Measurements from ENCODE around the gene CCDC39.

Gene CCDC39

GRCh38 chr3:180679178-180680096 is at the start of gene CCDC39:
CCDC39 (minus strand) TSS chr3:180679489; CDS start chr3:180679380, 109 bp downstream.
- peak; percentile 82 for DNase-seq

DNA sequence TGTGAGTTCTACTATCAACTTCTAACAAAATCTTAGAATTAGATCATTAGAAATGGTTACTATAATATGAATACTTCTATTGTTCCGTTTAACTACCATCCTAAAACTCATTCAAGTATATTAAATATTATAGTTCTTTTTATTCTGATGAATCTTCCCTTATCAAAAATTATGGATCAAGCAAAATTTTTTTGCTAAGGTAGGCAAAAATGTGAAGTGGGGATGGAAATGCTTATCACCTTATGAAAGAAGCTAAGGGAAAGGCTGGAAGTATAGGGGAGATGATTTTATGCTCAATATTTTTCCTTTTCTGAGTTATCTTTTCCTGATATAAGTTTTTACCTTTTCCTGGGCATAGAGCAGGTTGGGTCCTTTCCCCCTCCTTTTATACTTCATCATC is 40.7 kb upstream of the CCDC39 start:
- DNase-seq: no peak

DNA sequence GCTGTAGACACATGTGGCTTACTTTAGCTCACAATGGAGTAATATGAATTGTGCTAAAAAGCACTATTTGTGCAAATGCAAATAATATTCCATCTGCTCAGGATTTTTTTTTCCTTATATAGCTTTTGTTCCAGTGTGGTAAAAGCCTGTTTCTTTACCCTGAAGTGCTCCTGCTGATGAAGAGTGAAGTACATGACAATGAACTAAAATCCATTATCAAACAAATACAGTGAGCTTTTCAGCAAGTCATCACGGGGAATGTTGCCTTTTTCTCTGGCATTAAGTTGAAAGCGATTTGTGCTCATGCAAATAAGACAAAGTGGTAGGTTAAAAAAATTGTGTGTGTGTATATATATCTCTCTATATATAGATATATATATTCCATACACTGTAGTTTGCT is 28.6 kb upstream of the CCDC39 start:
- DNase-seq: no peak

DNA sequence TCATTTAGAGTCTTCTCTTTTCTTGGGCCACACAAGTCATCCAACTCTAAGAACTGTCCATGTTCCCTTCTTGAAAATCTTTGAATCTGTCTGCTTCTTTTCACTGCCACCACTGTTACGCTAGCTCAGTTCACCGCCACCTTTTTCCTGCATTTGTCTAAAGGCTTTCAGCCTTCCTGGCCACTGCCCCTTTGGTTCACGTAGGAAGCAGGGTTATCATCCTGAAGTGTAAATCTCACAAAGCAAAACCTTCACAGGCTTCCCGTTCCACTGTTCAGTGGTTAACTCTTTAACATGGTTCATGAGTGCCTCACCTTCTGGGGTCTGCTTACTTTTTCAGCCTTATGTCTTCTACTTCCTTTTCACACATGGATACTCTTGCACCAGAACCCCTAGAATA is 26.3 kb upstream of the CCDC39 start:
- DNase-seq: no peak

- no peak for DNase-seq
Observed at GRCh38 chr3:180704532-180704931, 25.2 kb upstream of the CCDC39 start.

DNA sequence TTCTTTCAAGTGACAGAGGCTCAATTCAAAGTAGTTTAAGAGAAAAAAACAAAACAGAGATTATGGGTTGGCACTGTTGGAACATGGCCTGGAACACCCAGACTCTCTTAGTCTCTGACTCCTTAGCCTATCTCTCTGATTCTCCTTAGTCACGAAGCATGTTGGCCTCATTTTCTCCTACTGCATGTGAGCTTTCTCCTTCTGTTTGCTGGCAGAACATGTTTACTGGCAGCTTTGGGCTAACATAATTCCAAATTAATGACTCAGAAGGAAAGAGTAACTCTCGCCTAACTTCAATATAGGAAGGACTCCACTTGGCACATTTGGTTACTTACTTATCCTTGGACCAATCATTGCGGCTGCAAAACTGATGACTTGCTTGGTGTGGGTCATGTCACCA is 21.7 kb upstream of the CCDC39 start:
- no peak for DNase-seq

DNA sequence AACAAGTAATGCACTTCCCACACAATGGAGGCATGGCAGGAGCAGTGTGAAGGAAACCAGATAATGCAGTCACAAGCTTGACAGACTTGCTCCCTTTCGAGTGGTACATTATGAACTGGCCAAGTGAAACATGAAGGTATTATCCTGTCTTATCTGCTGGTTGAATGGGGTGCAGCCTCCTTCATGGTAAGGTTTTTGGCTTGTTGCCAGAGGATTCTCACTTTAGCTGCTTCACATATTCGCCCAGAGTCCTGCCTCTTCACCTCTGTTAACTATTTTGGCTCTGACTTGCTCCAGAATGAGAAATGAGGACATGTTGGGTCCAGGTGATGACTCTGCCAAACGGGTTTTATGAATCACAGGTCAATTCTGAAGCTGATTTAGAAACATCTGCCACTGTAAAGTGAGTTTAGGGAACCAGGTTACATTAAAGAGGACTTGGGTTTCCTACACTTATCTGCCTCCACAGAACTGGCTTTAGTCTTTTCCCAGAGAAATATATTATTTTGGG is 19.5 kb upstream of the CCDC39 start:
- DNase-seq: no peak

GRCh38 chr3:180694321-180694720 is 15.0 kb upstream of the CCDC39 start:
- DNase-seq: no peak

DNA sequence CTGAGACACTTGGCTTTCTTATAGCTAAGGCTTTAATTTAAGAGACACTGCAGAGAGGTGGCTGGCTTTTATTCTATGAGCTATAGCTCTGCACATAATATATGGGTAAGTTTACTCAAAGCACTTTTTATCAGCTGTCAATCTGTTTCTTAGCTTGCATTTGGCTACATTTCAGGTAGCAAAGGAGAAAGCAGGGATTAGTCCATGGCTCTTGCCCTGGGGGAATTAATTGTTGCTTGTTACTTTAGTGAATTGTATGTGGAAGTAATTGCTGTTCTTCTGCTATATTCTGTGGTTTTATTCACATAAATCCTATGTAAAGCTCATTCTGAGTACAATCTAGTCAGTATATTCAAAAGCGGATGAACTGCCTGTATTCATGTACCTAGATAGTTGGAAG is 14.4 kb upstream of the CCDC39 start:
- no peak for DNase-seq

DNA sequence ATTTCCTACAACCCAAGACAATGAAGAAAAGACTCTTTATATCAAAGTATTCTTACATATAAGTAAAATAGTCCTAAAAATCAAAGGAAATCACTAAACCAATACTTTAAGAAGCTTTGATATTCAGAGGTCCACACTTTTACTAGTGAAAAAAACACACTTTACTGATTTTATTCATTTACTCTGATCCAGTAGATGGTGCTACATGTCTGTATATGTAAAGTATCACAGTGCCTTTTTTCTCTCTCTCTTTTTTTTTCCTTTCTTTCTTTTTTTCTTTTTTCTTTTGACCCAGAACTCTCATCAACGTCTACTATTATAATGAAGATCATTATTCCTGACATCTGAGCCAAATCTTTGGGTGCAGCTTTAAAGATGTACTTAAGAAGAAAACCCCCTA is 10.8 kb upstream of the CCDC39 start:
- no peak for DNase-seq

DNA sequence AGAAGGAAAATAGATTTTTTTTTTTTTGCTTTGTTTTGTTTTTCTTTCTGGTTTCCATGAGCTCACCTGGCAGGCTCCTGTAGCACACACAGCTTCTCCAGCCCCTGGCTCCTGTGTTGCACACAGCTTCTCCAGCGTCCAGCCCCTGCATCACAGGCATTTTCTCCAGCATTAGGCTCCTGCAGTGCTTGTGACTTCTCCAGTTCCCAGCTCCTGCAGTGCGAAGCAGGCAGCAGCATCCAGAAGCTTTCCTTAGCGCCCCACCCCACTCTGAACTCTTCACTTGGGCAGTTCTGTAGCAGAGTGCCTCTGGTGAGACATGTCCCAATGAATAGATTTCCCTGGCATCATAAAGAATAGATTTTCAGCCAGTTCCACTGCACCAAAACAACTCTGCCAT is 5.5 kb upstream of the CCDC39 start:
- DNase-seq: no peak

DNA sequence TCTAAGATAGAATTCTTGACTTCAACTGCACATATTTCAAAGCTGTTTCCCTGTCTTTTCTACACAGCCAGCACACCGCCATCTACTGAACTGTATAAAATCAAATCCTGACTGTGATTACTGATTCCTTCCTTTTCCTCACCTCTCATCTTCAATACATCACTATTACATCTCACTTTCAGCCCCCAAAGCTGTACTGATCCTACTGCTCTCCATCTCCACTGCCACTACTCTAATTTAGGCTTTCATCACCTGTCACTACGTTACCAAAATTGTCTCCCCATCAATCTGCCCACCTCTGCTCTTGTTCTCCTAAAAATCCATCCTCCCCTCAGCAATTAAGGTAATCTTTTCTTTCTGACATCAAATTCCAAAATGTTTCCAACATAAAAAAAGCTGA is 4.5 kb upstream of the CCDC39 start:
- DNase-seq: no peak

DNA sequence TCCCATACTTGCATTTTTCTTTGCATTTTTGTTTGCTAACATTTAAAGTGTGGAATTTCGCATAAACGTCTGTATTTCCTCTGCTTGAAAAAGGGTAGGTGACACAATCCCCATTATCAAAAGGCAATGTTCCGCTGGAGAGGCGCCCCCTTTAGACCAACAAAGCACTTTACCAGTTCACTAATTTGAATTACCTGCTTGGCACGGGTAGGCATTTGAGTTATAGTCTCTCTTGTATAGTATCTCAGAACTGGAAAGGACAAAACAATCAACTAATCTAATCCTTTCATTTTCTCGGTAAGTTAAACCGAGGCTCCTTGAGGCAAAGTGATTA is 775 bp upstream of the CCDC39 start:
- peak; percentile 38 for DNase-seq

- DNase-seq: no peak
Observed at GRCh38 chr3:180678231-180678630, 1.1 kb downstream of the CCDC39 start.

- DNase-seq: no peak
Observed at GRCh38 chr3:180661444-180661843, 17.8 kb downstream of the CCDC39 start.

DNA sequence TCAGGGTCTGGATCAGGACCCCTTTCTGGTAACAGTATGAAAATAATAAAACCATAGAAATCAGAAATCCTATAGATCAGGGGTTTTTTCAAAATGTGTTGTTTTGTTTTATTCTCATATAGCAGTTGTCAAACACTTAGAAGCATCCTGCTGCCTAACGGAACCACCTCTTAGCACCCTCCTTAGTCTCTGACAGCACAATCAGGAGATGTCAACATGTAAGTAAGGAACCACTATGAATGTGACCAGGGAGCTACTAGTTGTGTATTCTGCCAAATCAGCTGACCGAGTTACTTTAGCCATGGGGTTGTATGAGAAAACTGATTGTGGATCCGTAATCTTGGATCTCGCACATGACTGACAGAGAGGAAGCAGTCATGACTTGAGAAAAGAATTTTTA is 22.2 kb downstream of the CCDC39 start:
- DNase-seq: no peak

DNA sequence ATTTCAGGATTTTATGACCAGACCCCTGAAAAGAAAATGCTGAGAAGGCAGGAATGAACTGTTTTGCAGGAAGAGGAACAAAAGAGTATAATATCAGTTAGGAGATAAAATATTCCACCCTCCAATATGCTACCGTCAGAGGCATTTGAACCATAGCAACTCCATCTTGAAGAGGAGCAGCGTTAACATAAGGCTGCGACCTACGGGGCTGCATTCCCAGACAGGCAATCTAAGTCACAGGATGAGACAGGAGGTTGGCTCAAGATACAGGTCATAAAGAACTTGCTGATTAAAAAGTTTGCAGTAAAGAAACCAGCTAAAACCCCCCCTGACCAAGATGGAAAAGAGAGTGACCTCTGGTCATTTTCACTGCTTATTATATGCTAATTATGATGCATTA is 22.9 kb downstream of the CCDC39 start:
- no peak for DNase-seq

GRCh38 chr3:180646187-180646790 is 33.0 kb downstream of the CCDC39 start:
- no peak for DNase-seq

GRCh38 chr3:180640987-180641386 is 38.3 kb downstream of the CCDC39 start:
- no peak for DNase-seq

DNA sequence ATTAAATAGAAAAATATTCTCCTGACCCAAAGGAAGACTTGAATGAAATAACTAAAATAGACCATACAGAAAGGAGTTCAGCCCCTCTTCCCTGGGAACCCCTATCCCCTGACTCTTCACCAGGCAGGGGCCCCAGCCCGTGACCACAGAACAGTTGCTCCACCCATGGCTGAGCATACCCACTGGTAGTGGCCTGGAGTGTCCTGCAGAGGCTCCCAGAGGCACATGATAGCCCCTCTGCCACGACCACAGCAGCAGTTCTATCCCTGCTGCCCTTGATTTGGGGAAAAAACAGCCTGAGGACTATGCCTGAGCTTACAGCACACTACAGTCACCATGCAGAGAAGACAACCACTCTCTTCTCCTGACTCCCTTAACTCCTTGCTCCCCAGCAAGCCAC is 45.6 kb downstream of the CCDC39 start:
- no peak for DNase-seq

DNA sequence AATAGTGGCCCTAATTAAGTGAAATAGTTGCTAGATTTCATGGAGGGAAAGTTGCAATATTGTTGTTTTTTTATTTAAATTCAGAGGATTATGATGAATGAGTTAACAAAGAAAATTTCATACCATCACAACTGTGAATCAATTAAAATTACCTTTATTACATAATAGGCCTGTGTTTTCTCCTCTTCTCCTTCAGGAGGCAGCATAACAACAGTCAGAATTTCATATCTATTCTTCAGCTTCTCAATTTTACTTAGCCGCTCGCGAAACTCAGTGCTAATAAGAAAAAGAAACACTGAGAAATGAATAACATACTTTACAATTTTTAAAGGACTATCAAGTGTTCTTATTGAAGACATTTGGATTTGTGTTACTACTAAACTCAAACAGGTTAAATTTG is 48.0 kb downstream of the CCDC39 start:
- DNase-seq: no peak

- DNase-seq: no peak
Observed at GRCh38 chr3:180630371-180630770, 48.9 kb downstream of the CCDC39 start.

DNA sequence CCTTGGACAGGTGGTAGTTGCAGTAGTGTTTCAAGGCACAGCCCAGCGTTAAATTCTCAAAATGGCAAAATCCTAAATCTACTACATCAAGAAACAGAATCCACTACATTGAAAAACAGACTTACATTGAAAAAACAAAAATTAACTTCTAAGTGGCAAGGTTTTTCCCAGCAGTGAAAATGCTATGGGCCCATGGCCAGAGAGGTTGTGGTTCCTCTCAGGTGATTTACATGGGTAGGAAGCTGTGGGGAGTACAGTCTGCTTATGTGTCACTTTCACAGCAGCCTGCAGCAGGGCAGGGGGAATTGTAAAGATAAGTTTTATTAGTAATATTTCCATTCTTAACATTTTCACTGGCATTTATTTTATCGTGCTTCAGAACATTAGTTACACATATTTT is 52.4 kb downstream of the CCDC39 start:
- DNase-seq: no peak

- no peak for DNase-seq
Observed at GRCh38 chr3:180624714-180625113, 54.6 kb downstream of the CCDC39 start.

DNA sequence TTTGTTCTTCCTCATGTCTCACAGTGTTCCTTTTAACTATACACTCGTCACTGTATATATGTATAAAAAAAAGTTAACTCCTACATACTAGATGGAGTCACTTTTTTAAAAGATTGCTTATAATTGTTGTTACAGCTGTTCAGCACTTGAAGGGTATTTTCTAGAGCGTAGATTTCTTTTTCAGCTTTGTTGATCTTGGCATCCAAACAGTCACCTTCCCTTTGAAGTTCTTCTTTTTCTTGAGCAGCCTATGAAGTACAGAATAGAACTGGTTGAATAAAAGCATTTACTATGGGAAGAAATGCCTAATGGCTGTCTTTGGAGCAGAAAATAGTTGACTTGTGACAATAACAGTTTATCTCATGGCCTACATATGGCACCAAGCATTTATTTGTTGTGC is 59.6 kb downstream of the CCDC39 start:
- DNase-seq: no peak
